SK-N-SH (cell line): ENCODE measurements around the gene CCDC194. TPM values are rescaled to one million over a fixed set of nuclear protein-coding genes. Genes with fewer than 3 reads are reported as not detected.

Source experiments
- CTCF ChIA-PET: fragments of 300-600, 350-600 bp; formaldehyde crosslinking; extraction: SDS; loops from one replicate; lab custom pipeline; 2021; lab: Yijun Ruan, JAX
- POLR2A ChIA-PET: fragments of 350-600 bp; sonication (Branson Sonifier 250); formaldehyde crosslinking; extraction: SDS; loops from one replicate; lab custom pipeline; 2020; ENCODE audit warnings: antibody characterized with exemption, inconsistent platforms; lab: Yijun Ruan, JAX
- DNase-seq: peaks from one replicate; pipeline ENCODE4 v3.0.0; 2012
- H2AFZ ChIP-seq: fragments of 200-600 bp; sonication (generic); 2 replicates; pipeline ENCODE4 v1.8.1; 2016; ENCODE audit warnings: antibody characterized with exemption, mild to moderate bottlenecking, low read depth
- H3F3A ChIP-seq: fragments of 200-600 bp; sonication (generic); replicated peaks from 2 replicates; pipeline ENCODE3; 2016; ENCODE audit warnings: antibody characterized with exemption, mild to moderate bottlenecking; ENCODE audit not compliant: insufficient read depth
- H3K27ac ChIP-seq, 2 experiments: fragments of 200-500 bp in 1 of 2; fragments of 200-600 bp in 1 of 2; sonication (Bioruptor generic) in 1 of 2; sonication (generic), shearing (Covaris generic) in 1 of 2; 2 replicates each; pipeline versions ENCODE4 v1.5.1 to v1.6.1; 2014 to 2016; ENCODE audit warnings: low read depth in 2 of 2, inconsistent platforms in 1 of 2, low read length in 1 of 2, mild to moderate bottlenecking in 1 of 2, mixed read lengths in 1 of 2
- H3K27me3 ChIP-seq: fragments of 200-600 bp; sonication (generic), shearing (Covaris generic); 2 replicates; pipeline ENCODE4 v1.6.1; 2016; ENCODE audit warnings: mixed run types; ENCODE audit not compliant: insufficient read depth
- H3K36me3 ChIP-seq, 2 experiments: fragments of 200-500 bp in 1 of 2; fragments of 200-600 bp in 1 of 2; sonication (Bioruptor generic) in 1 of 2; sonication (generic) in 1 of 2; replicated peaks in 1 of 2; 2 replicates each; pipeline versions ENCODE3 to v1.5.1; 2014 to 2016; ENCODE audit warnings: low read length in 1 of 2, mild to moderate bottlenecking in 1 of 2; ENCODE audit not compliant: insufficient read depth in 2 of 2, control insufficient read depth in 1 of 2
- H3K4me1 ChIP-seq, 2 experiments: fragments of 200-500 bp in 1 of 2; fragments of 200-600 bp in 1 of 2; sonication (Bioruptor generic) in 1 of 2; sonication (generic), shearing (Covaris generic) in 1 of 2; 2 replicates each; pipeline versions ENCODE4 v1.5.1 to v1.6.1; 2014 to 2016; ENCODE audit warnings: low read depth in 1 of 2, low read length in 1 of 2, mixed run types in 1 of 2; ENCODE audit not compliant: insufficient read depth in 2 of 2, control insufficient read depth in 1 of 2
- H3K4me2 ChIP-seq: fragments of 200-600 bp; sonication (generic), shearing (Covaris generic); 2 replicates; pipeline ENCODE4 v1.6.1; 2017; ENCODE audit warnings: mixed run types
- H3K4me3 ChIP-seq, 2 experiments: fragments of 200-500 bp in 1 of 2; fragments of 200-600 bp in 1 of 2; sonication (Bioruptor generic) in 1 of 2; sonication (generic), shearing (Covaris generic) in 1 of 2; 2 replicates each; pipeline versions ENCODE4 v1.5.1 to v1.8.1; 2014 to 2016; ENCODE audit warnings: low read depth in 2 of 2, inconsistent platforms in 1 of 2, low read length in 1 of 2, mild to moderate bottlenecking in 1 of 2, mixed read lengths in 1 of 2, moderate library complexity in 1 of 2
- H3K79me2 ChIP-seq: fragments of 200-600 bp; sonication (generic); 2 replicates; pipeline ENCODE4 v1.8.1; 2017; ENCODE audit warnings: mild to moderate bottlenecking; ENCODE audit not compliant: insufficient read depth
- H3K9ac ChIP-seq: fragments of 200-600 bp; sonication (generic); 2 replicates; pipeline ENCODE4 v1.6.1; 2017; ENCODE audit warnings: mixed run types
- H3K9me2 ChIP-seq: fragments of 200-600 bp; sonication (generic); 2 replicates; pipeline ENCODE4 v1.6.1; 2017; ENCODE audit warnings: mixed run types
- H3K9me3 ChIP-seq: fragments of 200-600 bp; sonication (generic); 2 replicates; pipeline ENCODE4 v1.6.1; 2017; ENCODE audit warnings: mixed run types, mild to moderate bottlenecking, moderate library complexity
- H4K20me1 ChIP-seq: fragments of 200-600 bp; sonication (generic); 2 replicates; pipeline ENCODE4 v1.6.1; 2017; ENCODE audit warnings: mild to moderate bottlenecking, mixed run types; ENCODE audit not compliant: insufficient read depth
- CTCF ChIP-seq: fragments of 200-600 bp; sonication (generic); IDR thresholded peaks from 2 replicates; pipeline ENCODE4 v1.6.1; 2017; ENCODE audit warnings: antibody characterized with exemption, mild to moderate bottlenecking, moderate library complexity
- IRF3 ChIP-seq: fragments of 150-350 bp; IDR thresholded peaks from 2 replicates; pipeline ENCODE4 v1.6.1; 2016; ENCODE audit warnings: mild to moderate bottlenecking, low read depth, low read length
- MXI1 ChIP-seq: IDR thresholded peaks from 2 replicates; pipeline ENCODE4 v1.6.1; 2012; ENCODE audit warnings: mild to moderate bottlenecking, low read depth, low read length, improper control_type of control experiment
- RFX5 ChIP-seq: IDR thresholded peaks from 2 replicates; pipeline ENCODE4 v1.6.1; 2012; ENCODE audit warnings: mild to moderate bottlenecking, improper control_type of control experiment, low read length
- RXRA ChIP-seq: IDR thresholded peaks from 2 replicates; pipeline ENCODE4 v1.4.0; 2012; ENCODE audit warnings: low read depth, mild to moderate bottlenecking, borderline replicate concordance
- SIN3A ChIP-seq: IDR thresholded peaks from 2 replicates; pipeline ENCODE4 v1.6.1; 2012; ENCODE audit warnings: low read depth, mild to moderate bottlenecking, low read length, moderate library complexity, borderline replicate concordance
- SMC3 ChIP-seq: IDR thresholded peaks from 2 replicates; pipeline ENCODE4 v1.6.1; 2012; ENCODE audit warnings: low read depth, low read length, improper control_type of control experiment
- TAF1 ChIP-seq: IDR thresholded peaks from 2 replicates; pipeline ENCODE4 v1.6.1; 2012; ENCODE audit warnings: low read depth, mild to moderate bottlenecking, low read length, moderate library complexity, borderline replicate concordance
- TCF12 ChIP-seq: IDR thresholded peaks from 2 replicates; pipeline ENCODE4 v1.4.0; 2012
- USF2 ChIP-seq: fragments of 150-350 bp; IDR thresholded peaks from 2 replicates; pipeline ENCODE4 v1.6.1; 2017; ENCODE audit warnings: antibody characterized with exemption, low read length, low read depth, borderline replicate concordance
- WGBS: methylation state at CpG from one replicate; pipeline ENCODE4 v1.1.6; 2017; ENCODE audit warnings: low lambda C conversion rate; 5-methylcytosine and 5-hydroxymethylcytosine counted together
- polyA plus RNA-seq, 3 experiments: library from polyadenylated mRNA; depleted of rRNA; stranded (reverse); fragments of >200 nt; gene quantifications; 2 replicates each; pipeline ENCODE4 v1.2.3, GENCODE V29; 2012
- TF ChIP-seq, protein P1 (sequence below): IDR thresholded peaks from 2 replicates; pipeline ENCODE4; 2012

Gene CCDC194
- polyA plus RNA-seq, 1 of the 3 experiments (the other 2 are of a cell fraction): not detected

DNA sequence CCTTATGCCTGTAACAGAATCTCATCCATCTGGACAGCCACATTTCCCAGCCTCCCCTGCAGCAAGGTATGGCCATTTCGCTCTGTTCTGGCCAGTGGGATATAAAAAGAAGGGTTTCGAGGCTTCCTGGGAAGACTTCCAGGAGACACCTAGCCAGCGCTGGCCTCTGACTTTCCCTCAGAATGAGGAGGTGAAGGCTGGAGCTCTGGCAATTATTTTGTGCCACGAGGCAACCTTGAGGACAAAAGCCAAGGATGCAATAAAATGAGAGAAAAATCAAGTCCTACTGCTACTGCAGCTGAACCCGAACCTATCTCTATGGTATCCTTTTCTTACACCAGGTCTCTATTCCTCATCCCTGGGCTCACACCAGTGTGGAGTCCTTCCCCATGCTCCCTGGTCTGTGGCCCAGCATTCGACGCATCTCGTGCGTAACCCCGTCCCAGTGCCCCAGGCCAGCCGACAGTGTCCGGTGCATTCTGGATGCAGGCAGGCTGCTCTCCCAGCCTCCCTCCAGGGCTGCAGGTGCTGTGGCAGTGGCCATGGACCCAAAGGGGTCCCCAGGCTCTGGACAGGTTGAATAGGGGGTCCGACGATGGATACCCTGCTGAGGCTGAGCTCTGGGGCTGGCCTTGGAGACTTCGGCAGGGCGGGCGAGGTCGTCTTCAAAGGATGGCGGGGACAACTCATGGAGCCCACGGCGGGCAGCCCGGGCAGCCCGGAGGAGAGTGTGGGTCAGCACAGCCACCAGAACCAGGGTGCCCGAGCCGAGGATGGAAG, 42.3 kb upstream of the CCDC194 start:
- H3K4me1 ChIP-seq: no peaks in the 10 kb centered on the region
- H3K4me2 ChIP-seq: no peak overlapping the region
- H3K79me2 ChIP-seq: no peaks in the 10 kb centered on the region
- no peaks in the 10 kb centered on the region for H3K9me2 ChIP-seq
- no peak overlapping the region for H3K4me3 ChIP-seq
- H2AFZ ChIP-seq: no peak overlapping the region
- no peaks in the 10 kb centered on the region for H3F3A ChIP-seq
- POLR2A ChIA-PET: no interaction called here
- H3K27me3 ChIP-seq: no peaks in the 10 kb centered on the region
- TF ChIP-seq TCF12 (no peak), TAF1 (no peak)
- TF ChIP-seq, all 33 proteins: peak for 0
- Histone ChIP-seq H4K20me1 (no peaks in the 10 kb centered on the region), H3K36me3 (no peaks in the 10 kb centered on the region), H3K27ac (no peak overlapping the region), H3K9me3 (no peaks in the 10 kb centered on the region), H3K9ac (no peak overlapping the region)
- no peak for DNase-seq
- WGBS: 89% methylated on average over 23 of the region's 25 CpGs
- CTCF ChIA-PET: interaction anchor here (0.8 to 1.7 kb wide), 5 partner anchors 12 to 29 kb away, joined by 3 to 6 read pairs (median 3); partner anchors contain the start of genes MVB12A and TMEM221

GRCh38 chr19:17435218-17435617, 41.2 kb upstream of the CCDC194 start:
- Histone ChIP-seq H3K4me2 (no peak overlapping the region), H3K4me3 (no peak overlapping the region), H3K9me3 (no peaks in the 10 kb centered on the region), H2AFZ (no peak overlapping the region), H3K79me2 (no peaks in the 10 kb centered on the region), H3K36me3 (no peaks in the 10 kb centered on the region), H4K20me1 (no peaks in the 10 kb centered on the region), H3K4me1 (no peaks in the 10 kb centered on the region), H3K9ac (no peak overlapping the region), H3F3A (no peaks in the 10 kb centered on the region), H3K27me3 (no peaks in the 10 kb centered on the region), H3K9me2 (no peaks in the 10 kb centered on the region), H3K27ac (no peak overlapping the region)
- POLR2A ChIA-PET: no interaction called here
- no peak for DNase-seq
- TF ChIP-seq SMC3 (no peak), MXI1 (no peak), SIN3A (no peak), USF2 (no peak), RXRA (no peak), TAF1 (no peak), RFX5 (no peak), IRF3 (no peak), CTCF (no peak)
- TF ChIP-seq, protein P1, sequence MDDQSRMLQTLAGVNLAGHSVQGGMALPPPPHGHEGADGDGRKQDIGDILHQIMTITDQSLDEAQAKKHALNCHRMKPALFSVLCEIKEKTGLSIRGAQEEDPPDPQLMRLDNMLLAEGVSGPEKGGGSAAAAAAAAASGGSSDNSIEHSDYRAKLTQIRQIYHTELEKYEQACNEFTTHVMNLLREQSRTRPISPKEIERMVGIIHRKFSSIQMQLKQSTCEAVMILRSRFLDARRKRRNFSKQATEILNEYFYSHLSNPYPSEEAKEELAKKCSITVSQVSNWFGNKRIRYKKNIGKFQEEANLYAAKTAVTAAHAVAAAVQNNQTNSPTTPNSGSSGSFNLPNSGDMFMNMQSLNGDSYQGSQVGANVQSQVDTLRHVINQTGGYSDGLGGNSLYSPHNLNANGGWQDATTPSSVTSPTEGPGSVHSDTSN: no peak
- CTCF ChIA-PET: interaction anchor here (1.4 to 1.7 kb wide), 3 partner anchors 10 to 15 kb away, joined by 3 to 4 read pairs (median 3); partner anchors contain the start of genes MVB12A and TMEM221
- WGBS: 100% methylated on average over 7 of the region's 7 CpGs
